Adrenal gland (tissue), 12 donors: Measurements from ENCODE around the gene RAB29. TPM values are rescaled to one million over a fixed set of nuclear protein-coding genes. Genes with fewer than 3 reads are reported as not detected.

Experiments
- DNase-seq, 7 donors: peaks; one replicate each; pipeline ENCODE4 v3.0.0-alpha.2; 2019 to 2020
- H3K27ac ChIP-seq, 5 donors: fragments of 200-600 bp; sonication (generic) in 4 of 5; 1 replicate in 3 of 5; 2 replicates in 2 of 5; pipeline versions ENCODE4 v1.5.1 to v1.8.0; 2016 to 2020; ENCODE audit warnings: mild to moderate bottlenecking in 1 of 5
- H3K27me3 ChIP-seq: fragments of 200-600 bp; 2 replicates; pipeline ENCODE4 v1.8.0; 2021
- H3K36me3 ChIP-seq, 2 donors: fragments of 200-600 bp; replicated peaks in 1 of 2; 1 replicate in 1 of 2; 2 replicates in 1 of 2; pipeline versions ENCODE4 v1.5.1 to v1.8.0; 2018 to 2022
- H3K4me1 ChIP-seq, 2 donors: fragments of 200-600 bp; replicated peaks in 1 of 2; 1 replicate in 1 of 2; 2 replicates in 1 of 2; pipeline versions ENCODE4 v1.5.1 to v1.8.0; 2018 to 2021
- H3K4me3 ChIP-seq, 4 donors: fragments of 200-600 bp; sonication (generic) in 3 of 4; one replicate each; pipeline ENCODE4 v1.5.1; 2016 to 2018
- H3K9me3 ChIP-seq, 3 donors: fragments of 200-600 bp; sonication (generic) in 1 of 3; replicated peaks in 1 of 3; 1 replicate in 2 of 3; 2 replicates in 1 of 3; pipeline versions ENCODE4 v1.5.1 to v1.8.0; 2016 to 2021
- CTCF ChIP-seq, 6 experiments: fragments of 450-650 bp in 4 of 6; fragments of 200-600 bp in 2 of 6; sonication (generic) in 1 of 6; IDR thresholded peaks; 1 replicate in 5 of 6; 2 replicates in 1 of 6; pipeline versions ENCODE4 v1.5.1 to v1.8.0; 2016 to 2021; ENCODE audit warnings: antibody characterized with exemption in 6 of 6, mild to moderate bottlenecking in 2 of 6, moderate library complexity in 1 of 6
- POLR2A ChIP-seq, 2 donors: fragments of 450-650 bp; IDR thresholded peaks; one replicate each; pipeline ENCODE4 v1.6.1; 2017; ENCODE audit warnings: antibody characterized with exemption in 2 of 2, mild to moderate bottlenecking in 2 of 2, moderate library complexity in 1 of 2
- WGBS, 4 donors: extraction: QIAGEN DNeasy Blood & Tissue Kit in 2 of 4; methylation state at CpG; one replicate each; pipeline versions ENCODE4 v1.1.5 to v1.1.7; 2013 to 2017; 5-methylcytosine and 5-hydroxymethylcytosine counted together
- intact Hi-C, 2 donors: fragments of 100-400 bp; cut with DNase I; formaldehyde crosslinking; loops; one replicate each; pipeline versions ENCODE4 v1.14.1 to v1.15.0; 2022 to 2023
- polyA plus RNA-seq, 3 donors: library from polyadenylated mRNA; stranded (reverse); fragments of 200-250 nt in 2 of 3; fragments of 350-450 nt in 1 of 3; fragmentation: Illumina TruSeq in 1 of 3; extraction: RNeasy Lipid Tissue Mini Kit (QIAGEN cat#74804) in 1 of 3; gene quantifications; one replicate each; pipeline ENCODE4 v1.2.3, GENCODE V29; 2013 to 2014
- total RNA-seq, 9 donors: library from RNA; depleted of rRNA in 4 of 9; stranded (reverse); fragments of >200 nt in 4 of 9; fragments of 120-200 nt in 1 of 9; fragmentation: NEBNext Ultra II Directional in 1 of 9; extraction: Animal tissue kit (Norgen Biotek cat#: 25700) in 1 of 9; gene quantifications; one replicate each; pipeline versions ENCODE4 v1.1.0 to v1.2.4, GENCODE V29; 2013 to 2023
- donor health status: healthy with polysubstance abuse.
- donor health status: Bipolar disorder and iron deficiency.
- donor health status: DM: yes; HTN: yes; CAD: no.
- donor health status: DM: no; HTN: no; CAD: no.
- donor health status: DM: no; HTN: no; CAD: no.
- donor health status: DM: yes; HTN: yes; CAD: no.

RAB29 gene
- total and polyA plus RNA-seq, 12 donors: 4.2 to 52.2 (median 24.7) TPM

GRCh38 chr1:205777994-205778393 is 2.7 kb upstream of the RAB29 start:
- H3K36me3 ChIP-seq: no peaks in the 10 kb centered on the region
- no peak overlapping the region for H3K4me3 ChIP-seq
- TF ChIP-seq POLR2A (IDR thresholded peaks at IDR 0.05) (no peak), CTCF (IDR thresholded peaks at IDR 0.05) (no peak)
- no peaks in the 10 kb centered on the region for H3K9me3 ChIP-seq
- no peak for DNase-seq
- no peaks in the 10 kb centered on the region for H3K27me3 ChIP-seq
- intact Hi-C loops: no loop called here
- H3K4me1 ChIP-seq: peaks cover 0 to 11% of the 10 kb centered on the region in 2 donors
- H3K27ac ChIP-seq: no peak overlapping the region
- 73 to 85% (median 78%) methylated on average over 2 of the region's 2 CpGs for WGBS, 4 donors

GRCh38 chr1:205775717-205776056 is 405 bp upstream of the RAB29 start:
- Histone ChIP-seq H3K36me3 (peaks cover 0 to 2% of the 10 kb centered on the region in 2 donors), H3K27me3 (no peaks in the 10 kb centered on the region), H3K4me3 (peak overlapping the region in 2 of 4 donors; percentile 39 to 87), H3K9me3 (no peaks in the 10 kb centered on the region), H3K27ac (peak overlapping the region in 2 of 5 donors; percentile 36 to 75), H3K4me1 (peaks cover 0 to 11% of the 10 kb centered on the region in 2 donors)
- TF ChIP-seq CTCF (IDR thresholded peaks at IDR 0.05) (no peak), POLR2A (IDR thresholded peaks at IDR 0.05) (no peak)
- DNase-seq: peak in 3 of 7 donors; percentile 25 to 48 (median 32)
- intact Hi-C loops: no loop called here

GRCh38 chr1:205774198-205775014 is 876 bp downstream of the RAB29 start:
- peak overlapping the region in 3 of 5 donors; percentile 19 to 75 (median 27) for H3K27ac ChIP-seq
- intact Hi-C loops: no loop called here

GRCh38 chr1:205772607-205773032 is 2.7 kb downstream of the RAB29 start:
- Histone ChIP-seq H3K4me1 (peaks cover 0 to 11% of the 10 kb centered on the region in 2 donors), H3K9me3 (no peaks in the 10 kb centered on the region), H3K4me3 (no peak overlapping the region), H3K27ac (no peak overlapping the region), H3K36me3 (peaks cover 0 to 5% of the 10 kb centered on the region in 2 donors), H3K27me3 (no peaks in the 10 kb centered on the region)
- no peak for DNase-seq
- intact Hi-C loops: no loop called here
- WGBS, 4 donors: 85 to 98% (median 92%) methylated on average over 2 of the region's 2 CpGs
- TF ChIP-seq CTCF (IDR thresholded peaks at IDR 0.05): no peak
- TF ChIP-seq POLR2A (IDR thresholded peaks at IDR 0.05): no peak

More at GRCh38 chr1:205774198-205775014, 876 bp downstream of the RAB29 start:
- 21 to 37% (median 29%) methylated on average over 21 to 36 of the region's 36 CpGs for WGBS, 4 donors
- Histone ChIP-seq H3K4me3 (peak overlapping the region; percentile 21 to 87 (median 61)), H3K36me3 (peaks cover 0 to 5% of the 10 kb centered on the region in 2 donors), H3K9me3 (no peaks in the 10 kb centered on the region), H3K27me3 (no peaks in the 10 kb centered on the region), H3K4me1 (peaks cover 0 to 11% of the 10 kb centered on the region in 2 donors)
- DNase-seq: peak in 2 of 7 donors; percentile 9 to 22
- TF ChIP-seq CTCF (IDR thresholded peaks at IDR 0.05) (no peak), POLR2A (IDR thresholded peaks at IDR 0.05) (no peak)
